GM23338 (cell line): ENCODE data around the gene EHBP1L1.

Experiments
- CREB1 ChIP-seq: fragments of 250-450 bp; sonication (Bioruptor Pico); IDR thresholded peaks from 2 replicates; pipeline ENCODE4 v1.5.0; 2020; ENCODE audit warnings: low read depth, mild to moderate bottlenecking, moderate library complexity
- CTCF ChIP-seq, 2 experiments: fragments of 200-600 bp in 1 of 2; sonication (generic) in 1 of 2; conservative IDR thresholded peaks; 2 replicates each; pipeline versions ENCODE4 v1.5.1 to v1.6.1; 2016 to 2017; ENCODE audit warnings: antibody characterized with exemption in 2 of 2, low read depth in 2 of 2, mild to moderate bottlenecking in 2 of 2, moderate library complexity in 1 of 2
- ETS1 ChIP-seq: IDR thresholded peaks from 2 replicates; pipeline ENCODE4 v1.6.1; 2016; ENCODE audit warnings: antibody characterized with exemption
- EZH2 ChIP-seq: fragments of 200-600 bp; sonication (generic); IDR thresholded peaks from one replicate; pipeline ENCODE4 v1.8.0; 2017; ENCODE audit warnings: antibody characterized with exemption, mild to moderate bottlenecking, low read depth; ENCODE audit not compliant: unreplicated experiment
- EZH2phosphoT487 ChIP-seq: fragments of 200-600 bp; sonication (generic); IDR thresholded peaks from one replicate; pipeline ENCODE4 v1.8.1; 2018; ENCODE audit warnings: antibody characterized with exemption; ENCODE audit not compliant: unreplicated experiment
- JUNB ChIP-seq: IDR thresholded peaks from one replicate; pipeline ENCODE4 v1.6.1; 2016; ENCODE audit warnings: antibody characterized with exemption; ENCODE audit not compliant: unreplicated experiment
- NANOG ChIP-seq: IDR thresholded peaks from 2 replicates; pipeline ENCODE4 v1.6.1; 2016; ENCODE audit warnings: antibody characterized with exemption, borderline replicate concordance
- POLR2AphosphoS5 ChIP-seq: IDR thresholded peaks from 2 replicates; pipeline ENCODE4 v1.6.1; 2016; ENCODE audit warnings: antibody characterized with exemption, low read depth
- STAT1 ChIP-seq: IDR thresholded peaks from one replicate; pipeline ENCODE4 v1.6.1; 2016; ENCODE audit warnings: antibody characterized with exemption; ENCODE audit not compliant: unreplicated experiment
- ZNF462 ChIP-seq: fragments of 250-450 bp; sonication (Bioruptor Pico); IDR thresholded peaks from 2 replicates; pipeline ENCODE4 v1.5.0; 2020; ENCODE audit warnings: mild to moderate bottlenecking, moderate library complexity
- TF ChIP-seq, protein P1 (sequence below): IDR thresholded peaks from one replicate; pipeline ENCODE4 v1.6.1; 2018; ENCODE audit warnings: antibody characterized with exemption; ENCODE audit not compliant: unreplicated experiment

DNA sequence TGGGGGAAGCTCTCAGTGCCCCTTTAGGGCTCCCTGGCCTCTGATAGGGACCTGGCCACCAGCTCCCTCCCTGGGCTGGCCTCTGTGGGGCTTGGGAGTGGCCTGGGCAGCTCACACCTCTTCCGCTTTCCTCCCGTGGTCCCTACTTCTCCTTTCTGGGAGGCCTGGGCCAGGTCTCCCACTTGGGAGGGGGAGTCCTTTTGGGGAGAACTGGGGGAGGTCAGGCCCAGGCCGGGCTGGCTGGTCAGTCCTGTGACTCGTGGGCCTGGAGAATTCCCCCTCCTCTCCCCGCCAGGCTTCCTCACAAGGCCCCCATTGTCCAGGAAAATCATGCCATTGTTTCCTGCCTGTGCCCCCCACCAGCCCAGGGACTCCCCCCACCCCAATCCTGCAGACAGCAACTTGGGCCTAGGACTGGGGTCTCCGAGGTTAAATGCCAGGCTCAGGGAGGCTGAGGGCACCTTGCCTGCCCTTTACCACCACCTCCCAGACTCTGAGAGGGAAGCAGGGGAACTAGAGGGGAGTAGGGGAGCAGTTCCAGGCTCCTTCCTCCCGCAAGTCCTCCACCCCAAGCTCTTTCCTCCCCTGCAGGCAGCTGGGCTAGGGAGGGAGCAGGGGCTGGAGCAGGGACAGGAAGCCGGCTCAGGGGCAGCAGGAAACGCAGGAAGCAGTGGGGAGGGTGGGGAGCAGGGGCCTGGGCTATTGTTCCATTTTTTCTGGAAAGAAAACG lies 35.3 kb downstream of the EHBP1L1 start:
- no peak for TF ChIP-seq CREB1 (CRISPR knock-in tag)
- TF ChIP-seq CTCF (conservative IDR thresholded peaks at IDR 0.05; ENCODE audit: low read depth in 2 of 2) = no peak
- TF ChIP-seq EZH2 = no peak
- no peak for TF ChIP-seq POLR2AphosphoS5
- TF ChIP-seq, protein P1, sequence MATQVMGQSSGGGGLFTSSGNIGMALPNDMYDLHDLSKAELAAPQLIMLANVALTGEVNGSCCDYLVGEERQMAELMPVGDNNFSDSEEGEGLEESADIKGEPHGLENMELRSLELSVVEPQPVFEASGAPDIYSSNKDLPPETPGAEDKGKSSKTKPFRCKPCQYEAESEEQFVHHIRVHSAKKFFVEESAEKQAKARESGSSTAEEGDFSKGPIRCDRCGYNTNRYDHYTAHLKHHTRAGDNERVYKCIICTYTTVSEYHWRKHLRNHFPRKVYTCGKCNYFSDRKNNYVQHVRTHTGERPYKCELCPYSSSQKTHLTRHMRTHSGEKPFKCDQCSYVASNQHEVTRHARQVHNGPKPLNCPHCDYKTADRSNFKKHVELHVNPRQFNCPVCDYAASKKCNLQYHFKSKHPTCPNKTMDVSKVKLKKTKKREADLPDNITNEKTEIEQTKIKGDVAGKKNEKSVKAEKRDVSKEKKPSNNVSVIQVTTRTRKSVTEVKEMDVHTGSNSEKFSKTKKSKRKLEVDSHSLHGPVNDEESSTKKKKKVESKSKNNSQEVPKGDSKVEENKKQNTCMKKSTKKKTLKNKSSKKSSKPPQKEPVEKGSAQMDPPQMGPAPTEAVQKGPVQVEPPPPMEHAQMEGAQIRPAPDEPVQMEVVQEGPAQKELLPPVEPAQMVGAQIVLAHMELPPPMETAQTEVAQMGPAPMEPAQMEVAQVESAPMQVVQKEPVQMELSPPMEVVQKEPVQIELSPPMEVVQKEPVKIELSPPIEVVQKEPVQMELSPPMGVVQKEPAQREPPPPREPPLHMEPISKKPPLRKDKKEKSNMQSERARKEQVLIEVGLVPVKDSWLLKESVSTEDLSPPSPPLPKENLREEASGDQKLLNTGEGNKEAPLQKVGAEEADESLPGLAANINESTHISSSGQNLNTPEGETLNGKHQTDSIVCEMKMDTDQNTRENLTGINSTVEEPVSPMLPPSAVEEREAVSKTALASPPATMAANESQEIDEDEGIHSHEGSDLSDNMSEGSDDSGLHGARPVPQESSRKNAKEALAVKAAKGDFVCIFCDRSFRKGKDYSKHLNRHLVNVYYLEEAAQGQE = no peak
- no peak for TF ChIP-seq JUNB
- no peak for TF ChIP-seq ETS1
- TF ChIP-seq STAT1 = no peak
- TF ChIP-seq EZH2phosphoT487 = no peak
- no peak for TF ChIP-seq ZNF462 (CRISPR knock-in tag)
- no peak for TF ChIP-seq NANOG
